Astrocyte of the cerebellum (primary cell): ENCODE data around the gene NCK2.

Source experiments
- DNase-seq: peaks from one replicate; pipeline ENCODE4 v3.0.0-alpha.2; 2011; ENCODE audit warnings: low read depth
- H3K4me3 ChIP-seq: 2 replicates; pipeline ENCODE4 v1.5.1; 2011; ENCODE audit warnings: mild to moderate bottlenecking, low read depth, low read length, moderate library complexity
- CTCF ChIP-seq: IDR thresholded peaks from 2 replicates; pipeline ENCODE4 v1.5.1; 2012; ENCODE audit warnings: low read length, low read depth, moderate library complexity, mild to moderate bottlenecking; ENCODE audit errors: missing control alignments
- in situ Hi-C: cut with HindIII; loops from 2 replicates; pipeline ENCODE4 v1.10.0; 2017; ENCODE audit warnings: low sequenced_read_pairs

Gene NCK2

DNA sequence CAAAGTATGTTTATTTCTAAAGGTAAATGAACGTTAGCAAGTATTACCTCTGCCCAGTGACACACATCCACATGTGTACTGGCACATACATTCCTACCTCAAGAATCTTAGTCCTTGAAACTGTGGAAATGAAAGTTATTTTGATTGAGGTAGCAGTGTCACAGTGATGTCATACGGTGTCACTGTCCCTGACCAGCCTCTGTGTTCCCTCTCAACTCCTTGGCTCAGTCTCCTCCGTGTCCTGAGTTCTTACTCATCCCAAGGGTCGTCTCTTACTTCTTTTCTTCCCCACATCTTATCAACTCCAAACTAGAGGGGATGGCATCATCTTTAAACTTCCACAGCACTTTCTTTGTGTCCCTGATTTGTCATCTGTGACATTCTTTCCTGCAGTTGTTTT lies 3.3 kb downstream of the NCK2 start:
- H3K4me3 ChIP-seq: no peak overlapping the region
- no peak for TF ChIP-seq CTCF
- DNase-seq: no peak
- in situ Hi-C loops: no loop called here

DNA sequence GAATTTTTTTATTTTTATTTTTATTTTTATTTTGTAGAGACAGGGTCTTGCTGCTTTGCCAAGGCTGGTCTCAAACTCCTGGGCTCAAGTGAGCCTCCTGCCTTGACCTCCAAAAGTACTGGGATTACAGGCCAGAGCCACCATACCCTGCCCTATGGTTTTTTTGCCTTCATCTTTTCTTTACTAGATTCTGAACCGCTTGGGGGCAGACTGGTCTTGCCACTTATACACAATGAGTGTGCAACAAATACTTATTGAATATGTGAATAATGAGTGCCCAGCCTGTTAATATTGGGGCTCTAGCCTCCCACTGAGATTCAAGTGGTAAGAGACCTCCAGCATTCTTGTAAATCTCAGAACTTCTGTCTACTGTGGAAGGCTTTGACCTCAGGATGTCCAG lies 3.9 kb downstream of the NCK2 start:
- H3K4me3 ChIP-seq: no peak overlapping the region
- peak; percentile 5 for TF ChIP-seq CTCF

GRCh38 chr2:105749583-105750400 lies 5.1 kb downstream of the NCK2 start:
- DNase-seq: no peak

More for the DNA sequence above, 3.9 kb downstream of the NCK2 start:
- DNase-seq: no peak
- in situ Hi-C loops: no loop called here

GRCh38 chr2:105750735-105751134 lies 6.0 kb downstream of the NCK2 start:
- no peak overlapping the region for H3K4me3 ChIP-seq
- in situ Hi-C loops: no loop called here
- DNase-seq: no peak
- TF ChIP-seq CTCF: no peak

More at GRCh38 chr2:105749583-105750400, 5.1 kb downstream of the NCK2 start:
- no peak overlapping the region for H3K4me3 ChIP-seq
- TF ChIP-seq CTCF: no peak
- in situ Hi-C loops: no loop called here

DNA sequence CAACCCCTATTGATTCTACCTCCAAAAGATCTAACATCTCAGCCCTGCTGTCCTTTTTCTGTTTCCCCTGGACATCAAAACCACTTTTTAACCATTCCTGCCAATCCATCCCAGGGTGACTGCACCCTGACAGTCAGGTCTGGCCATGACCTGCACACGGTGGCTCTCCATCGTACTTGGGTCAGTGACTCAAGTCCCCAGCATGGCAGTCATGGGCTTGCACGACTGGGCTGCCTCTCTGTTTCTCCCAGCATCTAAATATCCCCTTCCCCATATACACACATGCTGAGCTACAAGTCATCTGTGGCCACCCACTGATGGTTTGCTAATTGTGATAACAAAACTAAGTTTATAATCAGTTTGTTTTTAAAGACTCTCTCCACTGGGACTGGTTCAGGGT lies 6.6 kb downstream of the NCK2 start:
- TF ChIP-seq CTCF: no peak
- DNase-seq: no peak
- no peak overlapping the region for H3K4me3 ChIP-seq
- in situ Hi-C loops: no loop called here

DNA sequence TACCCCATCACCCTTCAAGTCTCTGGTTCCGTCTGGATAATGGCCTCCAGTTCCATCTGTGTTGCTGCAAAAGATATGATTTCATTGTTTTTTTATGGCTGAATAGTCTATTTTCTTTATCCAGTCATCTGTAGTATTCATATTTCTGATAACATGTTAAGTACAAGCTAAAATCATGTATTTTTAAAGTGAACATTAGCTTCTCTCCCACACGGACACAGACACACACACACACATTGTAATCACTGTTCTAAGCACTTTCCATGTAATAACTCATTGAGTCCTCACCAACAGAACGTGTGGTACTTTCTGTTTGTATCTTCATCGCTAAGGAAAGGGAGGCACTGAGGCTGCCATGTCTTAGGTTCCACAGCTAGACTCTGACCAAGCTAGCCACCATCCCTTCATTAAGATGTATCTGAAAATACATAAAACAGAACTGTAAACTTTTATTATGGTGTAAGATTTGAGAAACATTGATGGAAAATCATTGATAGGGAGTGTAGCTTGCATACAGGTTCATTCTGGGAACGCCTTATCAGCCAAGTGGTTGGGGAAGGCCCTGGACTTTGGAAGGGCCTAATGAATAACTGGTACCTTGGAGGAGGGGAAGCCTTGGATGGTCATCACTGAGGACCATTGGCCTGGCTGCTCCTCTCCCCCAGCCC lies 8.1 kb downstream of the NCK2 start:
- no peak for TF ChIP-seq CTCF
- DNase-seq: no peak
- in situ Hi-C loops: no loop called here
- H3K4me3 ChIP-seq: no peak overlapping the region
